RWPE2 (cell line): ENCODE measurements around the gene PNRC1.
"Not testable (repeated sequence)": the region's sequence is repeated elsewhere in the genome, so short reads cannot be mapped to it uniquely, and the experiment has no call there.

Source experiments
- ATAC-seq: fragments of 200-7000 bp; cut with Tn5 transposase; 3 replicates; pipeline ENCODE4 v1.9.1; 2021; ENCODE audit warnings: low read depth
- DNase-seq: peaks from one replicate; pipeline ENCODE4 v3.0.0-alpha.2; 2020; ENCODE audit warnings: low spot score
- H3K27ac ChIP-seq: fragments of 450-650 bp; 2 replicates; pipeline ENCODE4 v1.5.1; 2017; ENCODE audit warnings: mild to moderate bottlenecking; ENCODE audit not compliant: poor library complexity, severe bottlenecking
- H3K27me3 ChIP-seq: fragments of 250-450 bp; sonication (Bioruptor Pico); 2 replicates; pipeline ENCODE4 v1.5.1; 2021; ENCODE audit warnings: mild to moderate bottlenecking, moderate library complexity; ENCODE audit not compliant: insufficient read depth, poor library complexity, severe bottlenecking
- H3K36me3 ChIP-seq: fragments of 250-450 bp; sonication (Bioruptor Pico); 2 replicates; pipeline ENCODE4 v1.5.1; 2020; ENCODE audit warnings: low read depth, mild to moderate bottlenecking, moderate library complexity
- H3K4me1 ChIP-seq: fragments of 250-450 bp; sonication (Bioruptor Pico); 2 replicates; pipeline ENCODE4 v1.5.1; 2021; ENCODE audit warnings: mild to moderate bottlenecking, moderate library complexity; ENCODE audit not compliant: insufficient read depth, poor library complexity, severe bottlenecking
- H3K4me3 ChIP-seq: fragments of 250-450 bp; sonication (Bioruptor Pico); 2 replicates; pipeline ENCODE4 v1.5.1; 2021; ENCODE audit warnings: mild to moderate bottlenecking, moderate library complexity; ENCODE audit not compliant: severe bottlenecking
- H3K9me3 ChIP-seq: fragments of 250-450 bp; sonication (Bioruptor Pico); 2 replicates; pipeline ENCODE4 v1.5.1; 2021; ENCODE audit warnings: mild to moderate bottlenecking, moderate library complexity; ENCODE audit not compliant: severe bottlenecking
- TF ChIP-seq, protein P1 (sequence below): fragments of 450-650 bp; IDR thresholded peaks from one replicate; pipeline ENCODE4 v1.5.1; 2017; ENCODE audit warnings: mild to moderate bottlenecking, moderate library complexity; ENCODE audit not compliant: poor library complexity, severe bottlenecking

Gene PNRC1

DNA sequence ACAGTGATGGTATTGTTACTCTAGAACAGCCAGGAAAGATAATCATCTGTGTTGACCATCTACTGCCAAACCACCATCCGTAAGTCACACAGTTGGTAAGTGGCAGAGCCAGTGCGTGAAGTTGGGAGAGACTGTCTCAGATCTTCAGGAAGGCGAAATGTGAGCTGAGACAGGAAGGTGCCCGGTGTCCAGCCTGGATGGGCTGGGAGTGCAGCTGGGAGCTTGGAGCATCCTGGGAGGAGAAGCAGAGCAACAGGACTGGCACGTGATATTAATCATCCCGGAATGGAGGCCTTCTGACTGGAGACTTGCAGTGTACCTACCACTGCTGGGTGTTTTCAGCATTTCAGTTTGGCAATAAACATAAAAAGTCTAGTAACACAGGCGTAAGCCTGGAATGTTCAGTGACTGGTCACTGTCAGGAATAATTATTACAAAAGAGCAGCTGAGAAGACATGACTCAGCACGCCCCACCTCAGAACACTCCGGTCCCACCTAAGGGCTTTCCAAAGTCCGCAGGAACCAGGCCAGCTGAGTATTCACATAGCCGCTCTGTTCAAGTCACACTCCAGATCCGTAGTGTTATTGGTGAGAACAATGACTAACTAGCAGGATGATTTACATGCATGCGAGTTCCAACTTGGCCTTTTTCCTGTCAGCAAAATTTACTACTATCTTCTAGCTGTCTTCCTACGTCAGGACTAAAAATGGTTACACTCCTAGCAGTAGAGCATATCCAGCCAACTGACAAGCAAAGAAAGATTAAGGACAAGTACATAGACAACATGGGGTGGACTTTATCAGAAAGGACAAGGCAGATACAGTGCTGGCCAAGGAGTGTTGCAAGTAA lies 45.1 kb upstream of the PNRC1 start:
- DNase-seq (peak; percentile 98), ATAC-seq (peak; percentile 92)
- H3K27me3 ChIP-seq, result no peaks in the 10 kb centered on the region
- TF ChIP-seq, protein P1, sequence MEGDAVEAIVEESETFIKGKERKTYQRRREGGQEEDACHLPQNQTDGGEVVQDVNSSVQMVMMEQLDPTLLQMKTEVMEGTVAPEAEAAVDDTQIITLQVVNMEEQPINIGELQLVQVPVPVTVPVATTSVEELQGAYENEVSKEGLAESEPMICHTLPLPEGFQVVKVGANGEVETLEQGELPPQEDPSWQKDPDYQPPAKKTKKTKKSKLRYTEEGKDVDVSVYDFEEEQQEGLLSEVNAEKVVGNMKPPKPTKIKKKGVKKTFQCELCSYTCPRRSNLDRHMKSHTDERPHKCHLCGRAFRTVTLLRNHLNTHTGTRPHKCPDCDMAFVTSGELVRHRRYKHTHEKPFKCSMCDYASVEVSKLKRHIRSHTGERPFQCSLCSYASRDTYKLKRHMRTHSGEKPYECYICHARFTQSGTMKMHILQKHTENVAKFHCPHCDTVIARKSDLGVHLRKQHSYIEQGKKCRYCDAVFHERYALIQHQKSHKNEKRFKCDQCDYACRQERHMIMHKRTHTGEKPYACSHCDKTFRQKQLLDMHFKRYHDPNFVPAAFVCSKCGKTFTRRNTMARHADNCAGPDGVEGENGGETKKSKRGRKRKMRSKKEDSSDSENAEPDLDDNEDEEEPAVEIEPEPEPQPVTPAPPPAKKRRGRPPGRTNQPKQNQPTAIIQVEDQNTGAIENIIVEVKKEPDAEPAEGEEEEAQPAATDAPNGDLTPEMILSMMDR, result no peak
- H3K4me3 ChIP-seq, result peak overlapping the region; percentile 0
- H3K9me3 ChIP-seq, result peaks cover 4% of the 10 kb centered on the region
- H3K27ac ChIP-seq, result peak overlapping the region; percentile 99
- H3K4me1 ChIP-seq, result peaks cover 33% of the 10 kb centered on the region
- no peaks in the 10 kb centered on the region for H3K36me3 ChIP-seq

DNA sequence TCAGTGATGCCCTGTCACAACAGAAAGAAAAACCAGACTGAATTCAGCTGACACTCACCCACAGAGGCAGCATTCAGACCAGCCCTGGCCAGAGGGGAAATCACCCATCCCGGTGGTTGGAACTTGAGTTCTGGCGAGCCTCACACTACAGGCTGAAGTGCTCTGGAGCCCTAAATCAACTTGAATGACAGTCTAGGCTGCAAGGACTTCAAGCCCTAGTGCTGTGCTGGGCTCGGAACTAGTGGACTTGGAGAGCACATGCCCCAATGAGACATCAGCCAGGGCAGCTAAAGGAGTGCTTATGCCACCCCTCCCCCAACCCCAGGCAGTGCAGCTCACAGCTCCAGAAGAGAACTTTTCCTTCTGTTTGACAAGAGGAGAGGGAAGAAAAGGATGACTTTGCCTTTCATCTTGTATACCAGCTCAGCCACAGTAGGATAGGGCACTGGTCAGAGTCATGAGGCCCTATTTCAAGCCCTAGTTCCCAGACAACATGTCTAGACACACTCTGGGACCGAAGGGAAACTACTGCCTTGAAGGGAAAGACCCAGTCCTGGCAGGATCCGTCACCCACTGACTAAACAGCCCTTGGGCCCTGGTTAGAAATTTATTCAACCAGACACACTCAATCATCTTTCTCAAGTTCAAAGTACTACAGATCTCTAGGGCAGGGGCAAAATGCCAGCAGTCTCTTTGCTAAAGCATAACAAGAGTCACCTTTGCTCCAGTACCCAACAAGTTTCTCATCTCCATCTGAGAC lies 43.2 kb upstream of the PNRC1 start:
- H3K27me3 ChIP-seq, result no peaks in the 10 kb centered on the region
- H3K4me3 ChIP-seq, result no peak overlapping the region
- peaks cover 33% of the 10 kb centered on the region for H3K4me1 ChIP-seq
- TF ChIP-seq, protein P1, result no peak
- H3K36me3 ChIP-seq, result no peaks in the 10 kb centered on the region
- no peak for DNase-seq
- H3K9me3 ChIP-seq, result peaks cover 4% of the 10 kb centered on the region
- H3K27ac ChIP-seq, result peak overlapping the region; percentile 99
- no peak for ATAC-seq

DNA sequence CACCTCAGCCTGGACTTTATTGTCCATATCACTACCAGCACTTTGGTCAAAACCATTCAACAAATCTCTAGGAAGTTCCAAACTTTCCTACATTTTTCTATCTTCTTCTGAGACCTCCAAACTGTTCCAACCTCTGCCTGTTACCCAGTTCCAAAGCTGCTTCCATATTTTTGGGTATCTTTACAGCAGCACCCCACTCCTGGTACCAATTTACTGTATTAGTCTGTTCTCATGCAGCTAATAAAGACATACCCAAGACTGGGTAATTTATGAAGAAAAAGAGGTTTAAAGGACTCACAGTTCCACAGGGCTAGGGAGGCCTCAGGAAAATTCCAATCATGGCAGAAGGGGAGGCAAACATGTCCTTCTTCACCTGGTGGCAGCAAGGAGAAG lies 42.7 kb upstream of the PNRC1 start:
- DNase-seq, H3K27me3 ChIP-seq, H3K4me3 ChIP-seq, H3K9me3 ChIP-seq, ATAC-seq, H3K36me3 ChIP-seq: not testable (repeated sequence)
- Histone ChIP-seq H3K27ac (peak overlapping the region; percentile 99), H3K4me1 (peaks cover 33% of the 10 kb centered on the region)

DNA sequence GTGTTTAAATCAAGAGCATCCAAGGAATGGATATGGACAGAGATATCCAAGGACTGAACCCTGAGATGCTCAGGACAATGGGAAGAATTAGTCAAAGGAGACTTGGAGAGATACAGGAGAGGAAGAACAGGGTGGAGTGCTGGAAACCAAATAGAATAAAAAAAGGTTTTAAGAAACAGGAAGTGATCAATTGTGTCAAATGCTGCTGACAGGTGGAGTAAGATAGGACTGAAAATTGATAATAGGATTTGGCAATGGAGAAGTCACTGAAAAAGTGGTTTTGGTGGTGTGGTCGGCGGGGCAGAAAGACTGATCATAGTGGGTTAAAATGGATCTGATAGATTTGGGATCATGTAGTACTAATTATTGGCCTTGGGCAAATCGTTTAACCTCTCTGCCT lies 37.9 kb upstream of the PNRC1 start:
- no peak overlapping the region for H3K4me3 ChIP-seq
- ATAC-seq, result no peak
- peaks cover 2% of the 10 kb centered on the region for H3K4me1 ChIP-seq
- no peak for DNase-seq
- TF ChIP-seq, protein P1, result no peak
- H3K36me3 ChIP-seq, result no peaks in the 10 kb centered on the region
- H3K27ac ChIP-seq, result no peak overlapping the region
- peaks cover 4% of the 10 kb centered on the region for H3K9me3 ChIP-seq
- H3K27me3 ChIP-seq, result no peaks in the 10 kb centered on the region

DNA sequence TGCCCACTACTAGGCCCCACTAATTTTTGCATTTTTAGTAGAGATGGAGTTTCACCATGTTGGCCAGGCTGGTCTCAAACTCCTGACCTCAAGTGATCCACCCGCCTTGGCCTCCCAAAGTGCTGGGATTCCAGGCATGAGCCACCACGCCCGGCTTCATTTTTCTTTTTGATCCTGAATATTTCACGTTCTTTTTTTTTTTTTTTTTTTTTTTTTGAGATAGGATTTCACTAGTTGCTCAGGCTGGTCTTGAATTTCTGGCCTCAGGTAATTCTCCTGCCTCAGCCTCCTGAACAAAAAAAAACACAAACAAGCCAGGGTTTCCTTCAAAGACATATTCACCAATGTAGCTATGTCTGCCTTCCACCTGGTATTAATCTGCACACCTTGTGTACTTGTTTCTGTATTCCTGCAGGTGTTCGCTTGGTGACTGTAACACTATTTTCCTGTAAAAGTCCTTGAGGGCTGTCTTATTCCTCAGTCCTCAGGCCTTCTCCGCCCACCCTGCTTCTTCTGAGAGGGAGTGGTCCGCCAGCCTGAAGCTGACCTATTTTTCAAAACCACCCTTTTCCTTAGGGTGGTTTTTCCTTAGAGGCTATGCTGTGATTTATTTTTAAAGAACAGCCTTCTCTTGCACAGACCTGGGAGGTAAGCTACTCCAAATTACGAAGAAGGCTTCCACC lies 36.1 kb upstream of the PNRC1 start:
- Histone ChIP-seq H3K9me3 (no peaks in the 10 kb centered on the region), H3K36me3 (no peaks in the 10 kb centered on the region), H3K27me3 (no peaks in the 10 kb centered on the region), H3K4me3 (no peak overlapping the region), H3K27ac (no peak overlapping the region), H3K4me1 (peaks cover 10% of the 10 kb centered on the region)
- TF ChIP-seq, protein P1, result no peak
- DNase-seq (no peak), ATAC-seq (no peak)
